Omental fat pad (tissue), 4 donors: ENCODE data around the gene UBL4B. TPM values are rescaled to one million over a fixed set of nuclear protein-coding genes. Genes with fewer than 3 reads are reported as not detected.

Source experiments
- ATAC-seq: fragments of 150-250 bp; one replicate; pipeline ENCODE4 v1.9.1; 2016; ENCODE audit warnings: mild to moderate bottlenecking, moderate library complexity; ENCODE audit not compliant: low FRiP score
- DNase-seq: peaks from one replicate; pipeline ENCODE4 v3.0.0-alpha.2; 2019; ENCODE audit warnings: low spot score
- CTCF ChIP-seq, 3 donors: fragments of 450-650 bp; IDR thresholded peaks; one replicate each; pipeline ENCODE4 v1.5.1; 2016 to 2017; ENCODE audit warnings: antibody characterized with exemption in 3 of 3, mild to moderate bottlenecking in 3 of 3, moderate library complexity in 2 of 3
- total RNA-seq, 4 donors: library from RNA; depleted of rRNA; stranded (reverse); fragments of >200 nt; gene quantifications; one replicate each; pipeline ENCODE4 v1.1.0, GENCODE V29; 2016

Gene UBL4B
- total RNA-seq, 4 donors from 2014 or later: 0.46 to 0.63 TPM; not detected in 2

GRCh38 chr1:110091791-110092190 is 20.5 kb upstream of the UBL4B start:
- no peak for ATAC-seq

GRCh38 chr1:110092991-110093390 is 19.3 kb upstream of the UBL4B start:
- DNase-seq (no peak), ATAC-seq (no peak)
- no peak for TF ChIP-seq CTCF (IDR thresholded peaks at IDR 0.05)

More at GRCh38 chr1:110091791-110092190, 20.5 kb upstream of the UBL4B start:
- no peak for TF ChIP-seq CTCF (IDR thresholded peaks at IDR 0.05)
- no peak for DNase-seq

GRCh38 chr1:110094931-110095654 is 17.1 kb upstream of the UBL4B start:
- TF ChIP-seq CTCF (IDR thresholded peaks at IDR 0.05): no peak
- ATAC-seq: no peak
- DNase-seq: no peak

- ATAC-seq: no peak
- no peak for DNase-seq
- no peak for TF ChIP-seq CTCF (IDR thresholded peaks at IDR 0.05)
Observed at GRCh38 chr1:110097507-110098221, 14.6 kb upstream of the UBL4B start.

- no peak for TF ChIP-seq CTCF (IDR thresholded peaks at IDR 0.05)
- ATAC-seq (peak; percentile 55), DNase-seq (no peak)
Observed at GRCh38 chr1:110098222-110099026, 13.8 kb upstream of the UBL4B start.

- DNase-seq (no peak), ATAC-seq (no peak)
- TF ChIP-seq CTCF (IDR thresholded peaks at IDR 0.05): no peak
Observed at GRCh38 chr1:110100335-110100734, 11.9 kb upstream of the UBL4B start.
